HepG2 (cell line): Measurements from ENCODE around the gene RSPH9. TPM values are rescaled to one million over a fixed set of nuclear protein-coding genes. Genes with fewer than 3 reads are reported as not detected.

ENCODE experiments used
- EP300 ChIP-seq, 3 experiments: sonication (generic) in 1 of 3; formaldehyde crosslinking in 1 of 3; IDR thresholded peaks; 2 replicates each; pipeline versions ENCODE4 v1.5.1 to v1.6.1; 2011 to 2020; ENCODE audit warnings: low read depth in 2 of 3, low read length in 2 of 3, borderline replicate concordance in 1 of 3, improper control_type of control experiment in 1 of 3, mild to moderate bottlenecking in 1 of 3, missing genetic modification reagents in 1 of 3, moderate library complexity in 1 of 3
- HMG20A ChIP-seq: IDR thresholded peaks from 2 replicates; pipeline ENCODE4 v1.6.1; 2016; ENCODE audit warnings: borderline replicate concordance
- MAFK ChIP-seq, 2 experiments: IDR thresholded peaks in 1 of 2; conservative IDR thresholded peaks in 1 of 2; 2 replicates each; pipeline ENCODE4 v1.6.1; 2011; ENCODE audit warnings: improper control_type of control experiment in 2 of 2, low read length in 2 of 2
- RFX3 ChIP-seq: IDR thresholded peaks from 2 replicates; pipeline ENCODE4 v1.6.1; 2016; ENCODE audit warnings: missing biosample characterization, missing genetic modification reagents
- ZBTB26 ChIP-seq: IDR thresholded peaks from 2 replicates; pipeline ENCODE4 v1.6.1; 2016; ENCODE audit warnings: missing compliant biosample characterization, missing genetic modification reagents, borderline replicate concordance
- ZMYM3 ChIP-seq: sonication (generic); formaldehyde crosslinking; IDR thresholded peaks from 2 replicates; pipeline ENCODE4 v1.5.1; 2020; ENCODE audit warnings: mild to moderate bottlenecking, missing genetic modification reagents
- ZNF260 ChIP-seq: sonication (generic); formaldehyde crosslinking; IDR thresholded peaks from 2 replicates; pipeline ENCODE4 v1.4.0; 2020; ENCODE audit warnings: missing genetic modification reagents, low read depth, mild to moderate bottlenecking, borderline replicate concordance
- ZNF264 ChIP-seq: sonication (generic); formaldehyde crosslinking; IDR thresholded peaks from 2 replicates; pipeline ENCODE4 v1.4.0; 2020; ENCODE audit warnings: missing genetic modification reagents
- ZSCAN20 ChIP-seq: sonication (generic); formaldehyde crosslinking; IDR thresholded peaks from 2 replicates; pipeline ENCODE4 v1.4.0; 2020; ENCODE audit warnings: missing genetic modification reagents, mild to moderate bottlenecking, borderline replicate concordance
- ZSCAN30 ChIP-seq: sonication (generic); formaldehyde crosslinking; IDR thresholded peaks from 2 replicates; pipeline ENCODE4 v1.5.0; 2020; ENCODE audit warnings: mild to moderate bottlenecking, missing genetic modification reagents
- ZSCAN9 ChIP-seq: IDR thresholded peaks from 2 replicates; pipeline ENCODE4 v1.6.1; 2016; ENCODE audit warnings: borderline replicate concordance
- polyA plus RNA-seq, 8 experiments: library from polyadenylated mRNA; depleted of rRNA in 3 of 8; stranded (reverse) in 7 of 8; unstranded in 1 of 8; fragments of >200 nt; fragmentation: Illumina TruSeq in 4 of 8; extraction: Trizol in 4 of 8; gene quantifications; 2 replicates each; pipeline versions ENCODE4 v1.2.1 to v1.2.3, GENCODE V29; 2011 to 2016; ENCODE audit warnings: low read depth in 4 of 8, missing spikeins in 1 of 8, mixed read lengths in 1 of 8; ENCODE audit not compliant: insufficient read depth in 1 of 8
- total RNA-seq, 5 experiments: library from RNA; depleted of rRNA; stranded (reverse); fragments of >200 nt; fragmentation: Illumina TruSeq; extraction: Trizol; gene quantifications; 2 replicates each; pipeline ENCODE4 v1.2.3, GENCODE V29; 2016; ENCODE audit warnings: low read depth in 1 of 5
- TF ChIP-seq, protein P1 (sequence below): sonication (generic); formaldehyde crosslinking; IDR thresholded peaks from 2 replicates; pipeline ENCODE4 v1.5.0; 2020; ENCODE audit warnings: mild to moderate bottlenecking, missing genetic modification reagents, borderline replicate concordance
- TF ChIP-seq, protein P2 (sequence below), 2 experiments: sonication (generic) in 1 of 2; formaldehyde crosslinking in 1 of 2; IDR thresholded peaks; 2 replicates each; pipeline versions ENCODE4 v1.4.0 to v1.6.1; 2018 to 2020; ENCODE audit warnings: missing genetic modification reagents in 2 of 2, borderline replicate concordance in 1 of 2, low read depth in 1 of 2, mild to moderate bottlenecking in 1 of 2, missing biosample characterization in 1 of 2

RSPH9 gene
- total and polyA plus RNA-seq, 2 of the 13 experiments (the other 11 are each of a cell fraction or from before 2014, with no cell fraction given), result 0.04 TPM; not detected in 1

DNA sequence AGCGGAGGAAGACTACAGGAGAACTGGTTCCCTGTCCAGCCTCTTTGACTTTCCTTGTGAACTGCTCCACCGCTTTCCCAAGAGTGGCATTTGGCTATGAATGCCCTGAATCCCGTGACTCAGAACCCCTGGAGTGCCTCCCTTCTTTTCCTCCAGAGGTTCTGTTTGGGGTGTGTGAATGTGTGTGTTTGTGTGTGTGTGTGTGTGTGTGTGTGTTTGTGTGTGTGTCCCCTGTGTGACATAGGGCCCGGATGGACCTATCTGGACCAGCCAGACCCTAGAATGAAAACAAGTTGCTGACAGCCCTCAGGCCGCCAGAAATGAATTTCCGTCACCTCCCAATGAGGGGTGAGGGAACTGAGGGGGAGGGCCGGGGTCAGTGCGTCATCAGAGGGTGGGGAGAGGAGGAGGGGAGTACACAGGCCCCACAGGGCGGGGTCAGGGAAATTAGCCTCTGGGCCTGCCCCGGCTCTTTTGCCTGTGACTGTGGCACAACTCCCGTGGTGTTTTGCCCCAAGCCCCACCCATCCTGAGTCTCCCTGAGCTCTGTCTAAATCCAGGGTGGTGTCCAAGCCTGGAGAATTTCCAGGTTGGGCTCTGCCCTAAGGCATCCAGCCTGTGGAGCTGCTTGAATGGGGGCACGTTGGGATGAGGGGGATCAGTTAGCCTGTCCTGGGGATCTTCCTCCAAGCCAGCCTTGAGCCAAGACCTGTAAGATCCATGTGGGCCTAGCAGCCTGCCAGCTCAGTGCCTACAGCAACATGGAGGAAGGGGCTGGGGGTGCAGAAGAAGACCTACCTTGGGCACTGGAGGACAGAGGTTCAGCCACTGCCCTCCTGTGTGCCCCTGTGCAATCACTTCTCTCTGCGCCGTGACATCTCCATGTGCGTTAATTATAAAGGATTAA is 58.0 kb downstream of the RSPH9 start (continued):
- TF ChIP-seq, protein P1, sequence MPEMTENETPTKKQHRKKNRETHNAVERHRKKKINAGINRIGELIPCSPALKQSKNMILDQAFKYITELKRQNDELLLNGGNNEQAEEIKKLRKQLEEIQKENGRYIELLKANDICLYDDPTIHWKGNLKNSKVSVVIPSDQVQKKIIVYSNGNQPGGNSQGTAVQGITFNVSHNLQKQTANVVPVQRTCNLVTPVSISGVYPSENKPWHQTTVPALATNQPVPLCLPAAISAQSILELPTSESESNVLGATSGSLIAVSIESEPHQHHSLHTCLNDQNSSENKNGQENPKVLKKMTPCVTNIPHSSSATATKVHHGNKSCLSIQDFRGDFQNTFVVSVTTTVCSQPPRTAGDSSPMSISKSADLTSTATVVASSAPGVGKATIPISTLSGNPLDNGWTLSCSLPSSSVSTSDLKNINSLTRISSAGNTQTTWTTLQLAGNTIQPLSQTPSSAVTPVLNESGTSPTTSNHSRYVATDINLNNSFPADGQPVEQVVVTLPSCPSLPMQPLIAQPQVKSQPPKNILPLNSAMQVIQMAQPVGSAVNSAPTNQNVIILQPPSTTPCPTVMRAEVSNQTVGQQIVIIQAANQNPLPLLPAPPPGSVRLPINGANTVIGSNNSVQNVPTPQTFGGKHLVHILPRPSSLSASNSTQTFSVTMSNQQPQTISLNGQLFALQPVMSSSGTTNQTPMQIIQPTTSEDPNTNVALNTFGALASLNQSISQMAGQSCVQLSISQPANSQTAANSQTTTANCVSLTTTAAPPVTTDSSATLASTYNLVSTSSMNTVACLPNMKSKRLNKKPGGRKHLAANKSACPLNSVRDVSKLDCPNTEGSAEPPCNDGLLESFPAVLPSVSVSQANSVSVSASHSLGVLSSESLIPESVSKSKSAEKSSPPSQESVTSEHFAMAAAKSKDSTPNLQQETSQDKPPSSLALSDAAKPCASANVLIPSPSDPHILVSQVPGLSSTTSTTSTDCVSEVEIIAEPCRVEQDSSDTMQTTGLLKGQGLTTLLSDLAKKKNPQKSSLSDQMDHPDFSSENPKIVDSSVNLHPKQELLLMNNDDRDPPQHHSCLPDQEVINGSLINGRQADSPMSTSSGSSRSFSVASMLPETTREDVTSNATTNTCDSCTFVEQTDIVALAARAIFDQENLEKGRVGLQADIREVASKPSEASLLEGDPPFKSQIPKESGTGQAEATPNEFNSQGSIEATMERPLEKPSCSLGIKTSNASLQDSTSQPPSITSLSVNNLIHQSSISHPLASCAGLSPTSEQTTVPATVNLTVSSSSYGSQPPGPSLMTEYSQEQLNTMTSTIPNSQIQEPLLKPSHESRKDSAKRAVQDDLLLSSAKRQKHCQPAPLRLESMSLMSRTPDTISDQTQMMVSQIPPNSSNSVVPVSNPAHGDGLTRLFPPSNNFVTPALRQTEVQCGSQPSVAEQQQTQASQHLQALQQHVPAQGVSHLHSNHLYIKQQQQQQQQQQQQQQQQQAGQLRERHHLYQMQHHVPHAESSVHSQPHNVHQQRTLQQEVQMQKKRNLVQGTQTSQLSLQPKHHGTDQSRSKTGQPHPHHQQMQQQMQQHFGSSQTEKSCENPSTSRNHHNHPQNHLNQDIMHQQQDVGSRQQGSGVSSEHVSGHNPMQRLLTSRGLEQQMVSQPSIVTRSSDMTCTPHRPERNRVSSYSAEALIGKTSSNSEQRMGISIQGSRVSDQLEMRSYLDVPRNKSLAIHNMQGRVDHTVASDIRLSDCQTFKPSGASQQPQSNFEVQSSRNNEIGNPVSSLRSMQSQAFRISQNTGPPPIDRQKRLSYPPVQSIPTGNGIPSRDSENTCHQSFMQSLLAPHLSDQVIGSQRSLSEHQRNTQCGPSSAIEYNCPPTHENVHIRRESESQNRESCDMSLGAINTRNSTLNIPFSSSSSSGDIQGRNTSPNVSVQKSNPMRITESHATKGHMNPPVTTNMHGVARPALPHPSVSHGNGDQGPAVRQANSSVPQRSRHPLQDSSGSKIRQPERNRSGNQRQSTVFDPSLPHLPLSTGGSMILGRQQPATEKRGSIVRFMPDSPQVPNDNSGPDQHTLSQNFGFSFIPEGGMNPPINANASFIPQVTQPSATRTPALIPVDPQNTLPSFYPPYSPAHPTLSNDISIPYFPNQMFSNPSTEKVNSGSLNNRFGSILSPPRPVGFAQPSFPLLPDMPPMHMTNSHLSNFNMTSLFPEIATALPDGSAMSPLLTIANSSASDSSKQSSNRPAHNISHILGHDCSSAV (CRISPR knock-in tag), result no peak
- TF ChIP-seq ZNF264 (CRISPR knock-in tag), result no peak
- no peak for TF ChIP-seq RFX3 (CRISPR knock-in tag)
- TF ChIP-seq EP300 (IDR thresholded peaks at IDR 0.05; ENCODE audit: low read depth in 2 of 2, low read length in 2 of 2), result peak in 1 of 2 experiments; percentile 54; a peak in 1 of 4 replicates
- no peak for TF ChIP-seq EP300 (CRISPR knock-in tag; IDR thresholded peaks at IDR 0.05; ENCODE audit: borderline replicate concordance)
- TF ChIP-seq ZNF260 (CRISPR knock-in tag), result no peak
- no peak for TF ChIP-seq ZSCAN9 (CRISPR knock-in tag)
- TF ChIP-seq ZSCAN30 (CRISPR knock-in tag), result no peak
- TF ChIP-seq ZMYM3 (CRISPR knock-in tag), result peak; percentile 9; the same call in 1 of the 2 replicates
- TF ChIP-seq HMG20A (CRISPR knock-in tag), result no peak; the same call in 1 of the 2 replicates
- TF ChIP-seq, protein P2, sequence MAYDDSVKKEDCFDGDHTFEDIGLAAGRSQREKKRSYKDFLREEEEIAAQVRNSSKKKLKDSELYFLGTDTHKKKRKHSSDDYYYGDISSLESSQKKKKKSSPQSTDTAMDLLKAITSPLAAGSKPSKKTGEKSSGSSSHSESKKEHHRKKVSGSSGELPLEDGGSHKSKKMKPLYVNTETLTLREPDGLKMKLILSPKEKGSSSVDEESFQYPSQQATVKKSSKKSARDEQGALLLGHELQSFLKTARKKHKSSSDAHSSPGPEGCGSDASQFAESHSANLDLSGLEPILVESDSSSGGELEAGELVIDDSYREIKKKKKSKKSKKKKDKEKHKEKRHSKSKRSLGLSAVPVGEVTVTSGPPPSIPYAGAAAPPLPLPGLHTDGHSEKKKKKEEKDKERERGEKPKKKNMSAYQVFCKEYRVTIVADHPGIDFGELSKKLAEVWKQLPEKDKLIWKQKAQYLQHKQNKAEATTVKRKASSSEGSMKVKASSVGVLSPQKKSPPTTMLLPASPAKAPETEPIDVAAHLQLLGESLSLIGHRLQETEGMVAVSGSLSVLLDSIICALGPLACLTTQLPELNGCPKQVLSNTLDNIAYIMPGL (CRISPR knock-in tag; IDR thresholded peaks at IDR 0.05; ENCODE audit: borderline replicate concordance in 1 of 2, low read depth in 1 of 2), result peak; percentile 19 to 48; a peak in 1 of 4 replicates
- TF ChIP-seq MAFK (conservative IDR thresholded peaks at IDR 0.05 in 1 of 2, IDR thresholded peaks at IDR 0.05 in 1 of 2; ENCODE audit: low read length in 2 of 2), result peak in 1 of 2 experiments; percentile 34; a peak in 1 of 4 replicates
- no peak; the same call in 1 of the 2 replicates for TF ChIP-seq ZBTB26 (CRISPR knock-in tag)
- TF ChIP-seq ZSCAN20 (CRISPR knock-in tag), result no peak
